SU-DHL-6 (cell line): ENCODE measurements around the gene RAB6A.

Experiments used
- H2AFZ ChIP-seq: fragments of 200-600 bp; sonication (generic); 2 replicates; pipeline ENCODE4 v1.6.1; 2014; ENCODE audit warnings: low read depth, mild to moderate bottlenecking, moderate library complexity, mixed read lengths, antibody characterized with exemption, low read length; ENCODE audit not compliant: severe bottlenecking
- H3F3A ChIP-seq: fragments of 200-600 bp; shearing (Covaris generic); 2 replicates; pipeline ENCODE4 v1.6.0; 2016; ENCODE audit warnings: antibody characterized with exemption, mild to moderate bottlenecking; ENCODE audit not compliant: insufficient read depth
- H3K27ac ChIP-seq: fragments of 200-600 bp; sonication (generic); 2 replicates; pipeline ENCODE4 v1.5.1; 2016; ENCODE audit warnings: low read depth, mild to moderate bottlenecking, low read length, moderate library complexity, mixed read lengths
- H3K27me3 ChIP-seq: fragments of 200-600 bp; sonication (generic), shearing (Covaris generic); 2 replicates; pipeline ENCODE4 v1.6.0; 2014; ENCODE audit warnings: mild to moderate bottlenecking, low read length
- H3K36me3 ChIP-seq: fragments of 200-600 bp; sonication (generic); 2 replicates; pipeline ENCODE4 v1.6.1; 2014; ENCODE audit warnings: mild to moderate bottlenecking, low read length, mixed read lengths
- H3K4me2 ChIP-seq: fragments of 300-600, 200-600 bp; shearing (Covaris generic), sonication (generic); 2 replicates; pipeline ENCODE4 v1.6.0; 2014; ENCODE audit warnings: low read length, low read depth, mild to moderate bottlenecking; ENCODE audit not compliant: poor library complexity, severe bottlenecking
- H3K4me3 ChIP-seq: fragments of 200-600 bp; sonication (generic); 2 replicates; pipeline ENCODE4 v1.5.1; 2014; ENCODE audit warnings: antibody characterized with exemption, low read length, mild to moderate bottlenecking, mixed read lengths; ENCODE audit not compliant: insufficient read depth, poor library complexity, severe bottlenecking
- H3K79me2 ChIP-seq: fragments of 200-600 bp; sonication (generic); 2 replicates; pipeline ENCODE4 v1.6.1; 2014; ENCODE audit warnings: mild to moderate bottlenecking, low read length, moderate library complexity; ENCODE audit not compliant: insufficient read depth
- H3K9ac ChIP-seq: fragments of 200-600 bp; sonication (generic); 2 replicates; pipeline ENCODE4 v1.7.0; 2014; ENCODE audit warnings: mild to moderate bottlenecking, low read length
- H3K9me2 ChIP-seq: fragments of 200-600 bp; sonication (generic); replicated peaks from 2 replicates; pipeline ENCODE4 v1.6.1; 2014; ENCODE audit warnings: low read length; ENCODE audit not compliant: insufficient read depth
- H3K9me3 ChIP-seq: fragments of 200-600 bp; sonication (generic); 2 replicates; pipeline ENCODE4 v1.6.1; 2014; ENCODE audit warnings: low read length, mixed read lengths; ENCODE audit not compliant: insufficient read depth
- H4K20me1 ChIP-seq: fragments of 200-600 bp; sonication (generic); 2 replicates; pipeline ENCODE4 v1.6.1; 2014; ENCODE audit warnings: low read depth, mild to moderate bottlenecking, antibody characterized with exemption, low read length, moderate library complexity, mixed read lengths
- EZH2phosphoT487 ChIP-seq: fragments of 200-600 bp; sonication (generic), shearing (Covaris generic); conservative IDR thresholded peaks from 2 replicates; pipeline ENCODE4 v1.6.1; 2018; ENCODE audit warnings: mild to moderate bottlenecking, antibody characterized with exemption, low read length, moderate library complexity, mixed read lengths
- TF ChIP-seq, protein P1 (sequence below): fragments of 200-600 bp; sonication (generic); IDR thresholded peaks from one replicate; pipeline ENCODE4 v1.5.1; 2017; ENCODE audit warnings: antibody characterized with exemption, mild to moderate bottlenecking, low read length, moderate library complexity; ENCODE audit not compliant: insufficient read depth, poor library complexity, severe bottlenecking

Gene RAB6A

DNA sequence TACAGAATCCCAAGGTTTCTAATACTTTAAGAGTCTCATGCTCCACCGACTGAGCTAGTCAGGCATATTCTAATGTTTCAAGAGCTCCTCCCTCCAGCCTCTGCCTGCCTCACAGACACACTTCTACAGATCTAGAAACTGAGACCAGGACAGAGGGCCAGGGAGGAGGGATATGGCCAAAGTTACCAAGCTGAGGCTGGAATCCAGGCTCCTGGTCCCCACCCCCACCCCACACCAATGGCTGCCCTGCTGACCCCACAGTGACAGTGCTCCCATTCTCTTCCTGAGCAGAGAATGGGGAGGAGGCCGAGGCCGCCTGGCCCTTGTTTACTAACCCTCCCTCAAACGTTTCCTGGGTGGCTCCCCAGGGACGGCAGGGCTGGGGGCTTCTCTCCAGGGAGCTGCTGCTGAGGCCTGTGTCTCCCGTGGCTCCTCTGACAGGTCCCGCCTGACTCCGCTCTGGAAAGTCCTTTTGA is 112.3 kb downstream of the RAB6A start:
- H3F3A ChIP-seq, result no peaks in the 10 kb centered on the region
- no peaks in the 10 kb centered on the region for H3K79me2 ChIP-seq
- no peak overlapping the region for H3K4me2 ChIP-seq
- no peak overlapping the region for H3K27ac ChIP-seq
- no peak overlapping the region for H3K4me3 ChIP-seq
- no peaks in the 10 kb centered on the region for H4K20me1 ChIP-seq
- H3K9me2 ChIP-seq, result no peaks in the 10 kb centered on the region
- no peaks in the 10 kb centered on the region for H3K9me3 ChIP-seq
- no peaks in the 10 kb centered on the region for H3K36me3 ChIP-seq
- TF ChIP-seq, protein P1, sequence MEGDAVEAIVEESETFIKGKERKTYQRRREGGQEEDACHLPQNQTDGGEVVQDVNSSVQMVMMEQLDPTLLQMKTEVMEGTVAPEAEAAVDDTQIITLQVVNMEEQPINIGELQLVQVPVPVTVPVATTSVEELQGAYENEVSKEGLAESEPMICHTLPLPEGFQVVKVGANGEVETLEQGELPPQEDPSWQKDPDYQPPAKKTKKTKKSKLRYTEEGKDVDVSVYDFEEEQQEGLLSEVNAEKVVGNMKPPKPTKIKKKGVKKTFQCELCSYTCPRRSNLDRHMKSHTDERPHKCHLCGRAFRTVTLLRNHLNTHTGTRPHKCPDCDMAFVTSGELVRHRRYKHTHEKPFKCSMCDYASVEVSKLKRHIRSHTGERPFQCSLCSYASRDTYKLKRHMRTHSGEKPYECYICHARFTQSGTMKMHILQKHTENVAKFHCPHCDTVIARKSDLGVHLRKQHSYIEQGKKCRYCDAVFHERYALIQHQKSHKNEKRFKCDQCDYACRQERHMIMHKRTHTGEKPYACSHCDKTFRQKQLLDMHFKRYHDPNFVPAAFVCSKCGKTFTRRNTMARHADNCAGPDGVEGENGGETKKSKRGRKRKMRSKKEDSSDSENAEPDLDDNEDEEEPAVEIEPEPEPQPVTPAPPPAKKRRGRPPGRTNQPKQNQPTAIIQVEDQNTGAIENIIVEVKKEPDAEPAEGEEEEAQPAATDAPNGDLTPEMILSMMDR, result no peak
- no peak for TF ChIP-seq EZH2phosphoT487
- no peak overlapping the region for H2AFZ ChIP-seq
- H3K27me3 ChIP-seq, result no peaks in the 10 kb centered on the region
- no peak overlapping the region for H3K9ac ChIP-seq

DNA sequence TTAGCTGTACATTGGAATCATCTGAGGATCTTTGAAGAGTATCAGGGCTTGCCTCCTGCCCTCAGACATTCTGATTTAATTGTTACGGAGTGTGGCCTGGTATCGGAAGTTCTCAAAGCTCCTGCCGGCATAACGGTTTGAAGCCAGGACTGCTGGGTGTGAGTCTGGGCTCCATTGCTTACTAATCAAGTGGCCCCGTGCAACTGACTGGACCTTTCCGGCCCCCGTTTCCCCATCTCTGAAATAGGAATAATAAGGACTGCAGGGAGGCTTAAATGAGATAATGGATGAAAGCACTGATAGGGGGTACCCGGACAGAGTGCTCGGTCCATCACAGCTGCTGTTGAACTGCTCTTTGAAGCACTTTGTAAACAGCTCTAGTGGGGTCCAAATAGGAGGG is 112.8 kb downstream of the RAB6A start:
- Histone ChIP-seq H3K9ac (no peak overlapping the region), H3K9me2 (no peaks in the 10 kb centered on the region), H3K27ac (no peak overlapping the region), H3K36me3 (no peaks in the 10 kb centered on the region), H3K27me3 (no peaks in the 10 kb centered on the region), H4K20me1 (no peaks in the 10 kb centered on the region), H3K4me2 (peak overlapping the region; percentile 55), H3K79me2 (no peaks in the 10 kb centered on the region), H3K9me3 (no peaks in the 10 kb centered on the region), H3K4me3 (no peak overlapping the region), H2AFZ (no peak overlapping the region), H3F3A (no peaks in the 10 kb centered on the region)
- TF ChIP-seq, protein P1, result no peak
- TF ChIP-seq EZH2phosphoT487, result no peak

DNA sequence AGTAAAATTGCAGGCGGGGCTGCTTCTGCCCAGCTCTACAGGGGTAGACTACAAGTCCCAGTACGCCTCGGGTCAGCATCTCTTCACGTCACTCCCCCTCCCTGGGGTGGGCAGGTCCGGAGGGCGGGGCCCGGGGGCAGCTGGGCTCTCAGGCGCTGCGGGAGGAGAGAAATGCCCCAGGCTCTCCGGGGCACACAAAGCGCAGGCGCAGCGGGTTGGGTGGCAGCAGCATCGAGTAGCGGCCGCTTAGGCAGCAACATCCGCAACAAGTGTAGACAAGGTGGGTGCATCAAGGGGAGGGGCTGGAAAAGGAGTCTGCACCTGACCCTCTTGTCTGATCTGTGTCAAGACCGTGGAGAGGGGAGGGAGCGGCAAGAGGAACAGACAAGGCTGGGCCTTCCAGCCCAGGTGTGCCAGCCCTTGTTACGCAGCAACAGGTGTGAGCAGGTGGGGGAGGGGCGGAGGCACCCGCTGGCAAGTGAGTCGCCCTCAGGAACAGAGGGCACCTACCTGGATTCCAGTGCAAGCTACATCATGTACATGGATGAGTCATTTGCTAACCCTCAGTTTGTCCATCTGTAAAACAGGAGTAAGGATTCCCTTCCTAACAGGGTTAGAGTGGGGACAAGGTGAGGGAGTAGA is 113.3 kb downstream of the RAB6A start:
- H3K79me2 ChIP-seq, result no peaks in the 10 kb centered on the region
- no peak overlapping the region for H3K4me3 ChIP-seq
- no peaks in the 10 kb centered on the region for H3K27me3 ChIP-seq
- peak overlapping the region; percentile 28; the same call in 1 of the 2 replicates for H3K9ac ChIP-seq
- no peaks in the 10 kb centered on the region for H3K9me2 ChIP-seq
- H3K4me2 ChIP-seq, result peak overlapping the region; percentile 55
- TF ChIP-seq EZH2phosphoT487, result no peak
- TF ChIP-seq, protein P1, result no peak
- H3F3A ChIP-seq, result no peaks in the 10 kb centered on the region
- H3K27ac ChIP-seq, result no peak overlapping the region
- no peaks in the 10 kb centered on the region for H4K20me1 ChIP-seq
- H2AFZ ChIP-seq, result peak overlapping the region; percentile 68
- no peaks in the 10 kb centered on the region for H3K36me3 ChIP-seq
- no peaks in the 10 kb centered on the region for H3K9me3 ChIP-seq
